MM.1S (cell line): Measurements from ENCODE around the gene PZP.
"Not testable (repeated sequence)": the region's sequence is repeated elsewhere in the genome, so short reads cannot be mapped to it uniquely, and the experiment has no call there.

ENCODE experiments used
- EZH2 ChIP-seq: fragments of 300-600 bp; sonication (generic); optimal IDR thresholded peaks from 2 replicates; pipeline ENCODE3; 2017; ENCODE audit warnings: low read depth, mild to moderate bottlenecking, antibody characterized with exemption, low read length, mixed read lengths
- EZH2phosphoT487 ChIP-seq: fragments of 300-600 bp; sonication (generic); IDR thresholded peaks from 2 replicates; pipeline ENCODE4 v1.6.1; 2018; ENCODE audit warnings: antibody characterized with exemption, low read length
- TF ChIP-seq, protein P1 (sequence below): fragments of 300-600 bp; sonication (generic); IDR thresholded peaks from 2 replicates; pipeline ENCODE4 v1.5.1; 2016; ENCODE audit warnings: antibody characterized with exemption, low read length, mixed read lengths

DNA sequence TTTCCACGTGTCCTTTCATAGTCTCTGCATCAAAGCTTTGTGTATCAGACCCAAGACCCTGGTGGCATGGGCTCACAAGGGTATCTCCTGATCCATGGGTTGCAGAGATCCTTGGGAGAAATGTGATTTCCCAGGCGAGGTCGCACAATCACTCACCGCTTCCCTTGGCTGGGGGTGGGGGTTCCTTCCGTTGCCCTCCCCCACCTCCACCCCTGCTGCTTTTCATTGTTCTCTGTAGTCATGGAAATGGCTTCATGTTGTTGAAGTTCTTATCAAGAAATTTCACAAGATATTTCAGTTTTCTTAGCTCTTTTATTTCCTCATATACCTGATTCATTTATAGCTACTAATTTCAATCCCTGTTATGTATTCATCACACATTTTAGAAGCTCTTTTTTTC lies 40.9 kb downstream of the PZP start:
- TF ChIP-seq, protein P1, sequence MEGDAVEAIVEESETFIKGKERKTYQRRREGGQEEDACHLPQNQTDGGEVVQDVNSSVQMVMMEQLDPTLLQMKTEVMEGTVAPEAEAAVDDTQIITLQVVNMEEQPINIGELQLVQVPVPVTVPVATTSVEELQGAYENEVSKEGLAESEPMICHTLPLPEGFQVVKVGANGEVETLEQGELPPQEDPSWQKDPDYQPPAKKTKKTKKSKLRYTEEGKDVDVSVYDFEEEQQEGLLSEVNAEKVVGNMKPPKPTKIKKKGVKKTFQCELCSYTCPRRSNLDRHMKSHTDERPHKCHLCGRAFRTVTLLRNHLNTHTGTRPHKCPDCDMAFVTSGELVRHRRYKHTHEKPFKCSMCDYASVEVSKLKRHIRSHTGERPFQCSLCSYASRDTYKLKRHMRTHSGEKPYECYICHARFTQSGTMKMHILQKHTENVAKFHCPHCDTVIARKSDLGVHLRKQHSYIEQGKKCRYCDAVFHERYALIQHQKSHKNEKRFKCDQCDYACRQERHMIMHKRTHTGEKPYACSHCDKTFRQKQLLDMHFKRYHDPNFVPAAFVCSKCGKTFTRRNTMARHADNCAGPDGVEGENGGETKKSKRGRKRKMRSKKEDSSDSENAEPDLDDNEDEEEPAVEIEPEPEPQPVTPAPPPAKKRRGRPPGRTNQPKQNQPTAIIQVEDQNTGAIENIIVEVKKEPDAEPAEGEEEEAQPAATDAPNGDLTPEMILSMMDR, result not testable (repeated sequence)
- TF ChIP-seq EZH2, EZH2phosphoT487: not testable (repeated sequence)
